GM12878 (cell line): Measurements from ENCODE around the gene THADA. TPM values are rescaled to one million over a fixed set of nuclear protein-coding genes. Genes with fewer than 3 reads are reported as not detected.

Source experiments
- ATAC-seq: fragments of 200-7000 bp; cut with Tn5 transposase; 3 replicates; pipeline ENCODE4 v1.9.1; 2020; ENCODE audit warnings: mild to moderate bottlenecking, moderate library complexity
- BruUV-seq: library from RNA; stranded (reverse); fragments of 400-500 nt; replicated peaks from 2 replicates; lab custom pipeline; 2021; lab: Mats Ljungman, UMichigan
- CTCF ChIA-PET: fragments of 300-600 bp; sonication (Branson Sonifier 250); formaldehyde crosslinking; extraction: SDS; loops from one replicate; lab custom pipeline; 2021; ENCODE audit warnings: inconsistent platforms; lab: Yijun Ruan, JAX
- POLR2A ChIA-PET: fragments of 350-600 bp; formaldehyde crosslinking; extraction: SDS; loops from one replicate; lab custom pipeline; 2021; ENCODE audit warnings: inconsistent platforms; lab: Charles Lee
- RAD21 ChIA-PET: fragments of 300-600 bp; sonication (Branson Sonifier 250); formaldehyde crosslinking; loops from one replicate; lab custom pipeline; 2023; ENCODE audit warnings: antibody characterized with exemption; ENCODE audit not compliant: unreplicated experiment; lab: Charles Lee
- SMC1A ChIA-PET: fragments of 300-600 bp; sonication (Branson Sonifier 250); formaldehyde crosslinking; loops from one replicate; lab custom pipeline; 2023; ENCODE audit not compliant: unreplicated experiment, uncharacterized antibody; lab: Charles Lee
- DNase-seq: peaks from one replicate; pipeline ENCODE4 v3.0.0-alpha.2; 2011; ENCODE audit warnings: low read depth, low spot score
- FAIRE-seq: peaks from 3 replicates; lab custom pipeline; 2011; peaks lifted over from hg19 to GRCh38; lab: Jason Lieb, UNC
- H2AFZ ChIP-seq: 2 replicates; pipeline ENCODE4 v1.6.0; 2011; ENCODE audit warnings: low read depth, low read length, control low read depth; ENCODE audit not compliant: control insufficient read depth
- H3K27ac ChIP-seq: 2 replicates; pipeline ENCODE4 v1.5.1; 2011; ENCODE audit warnings: control low read depth; ENCODE audit not compliant: control insufficient read depth, insufficient read depth
- H3K27me3 ChIP-seq, 2 experiments: replicated peaks in 1 of 2; 2 replicates each; pipeline versions ENCODE4 v1.6.0 to v1.6.1; 2011; ENCODE audit warnings: low read length in 1 of 2; ENCODE audit not compliant: control insufficient read depth in 2 of 2, insufficient read depth in 2 of 2
- H3K36me3 ChIP-seq, 2 experiments: 2 replicates each; pipeline ENCODE4 v1.5.1; 2011; ENCODE audit warnings: low read length in 1 of 2; ENCODE audit not compliant: control insufficient read depth in 2 of 2, insufficient read depth in 2 of 2
- H3K4me1 ChIP-seq: 2 replicates; pipeline ENCODE4 v1.6.1; 2011; ENCODE audit warnings: mild to moderate bottlenecking, low read length, moderate library complexity, mixed read lengths; ENCODE audit not compliant: control insufficient read depth, insufficient read depth
- H3K4me2 ChIP-seq: 2 replicates; pipeline ENCODE4 v1.6.0; 2011; ENCODE audit warnings: control low read depth; ENCODE audit not compliant: control insufficient read depth, insufficient read depth
- H3K4me3 ChIP-seq: fragments of 200-600 bp; sonication (generic); 2 replicates; pipeline ENCODE4 v1.5.1; 2016
- H3K79me2 ChIP-seq: 2 replicates; pipeline ENCODE4 v1.6.0; 2011; ENCODE audit warnings: low read length; ENCODE audit not compliant: control insufficient read depth, insufficient read depth
- H3K9ac ChIP-seq: 2 replicates; pipeline ENCODE4 v1.8.0; 2011; ENCODE audit warnings: low read length, control low read depth, mixed read lengths; ENCODE audit not compliant: control insufficient read depth, insufficient read depth
- H3K9me3 ChIP-seq: replicated peaks from 3 replicates; pipeline ENCODE4 v1.5.1; 2011; ENCODE audit warnings: mild to moderate bottlenecking, low read length; ENCODE audit not compliant: control insufficient read depth, insufficient read depth
- H4K20me1 ChIP-seq: 2 replicates; pipeline ENCODE4 v1.6.0; 2011; ENCODE audit not compliant: control insufficient read depth, insufficient read depth
- ETV6 ChIP-seq, 2 experiments: fragments of 450-650 bp in 1 of 2; IDR thresholded peaks in 1 of 2; conservative IDR thresholded peaks in 1 of 2; 2 replicates each; pipeline ENCODE4 v1.6.1; 2014; ENCODE audit warnings: antibody characterized with exemption in 1 of 2, borderline replicate concordance in 1 of 2, low read depth in 1 of 2, mild to moderate bottlenecking in 1 of 2, moderate library complexity in 1 of 2
- FOS ChIP-seq: IDR thresholded peaks from 3 replicates; pipeline ENCODE4 v1.6.1; 2011; ENCODE audit warnings: borderline replicate concordance; ENCODE audit not compliant: insufficient read length; ENCODE audit errors: extremely low read depth
- MEF2A ChIP-seq: IDR thresholded peaks from 2 replicates; pipeline ENCODE4 v1.6.1; 2011; ENCODE audit warnings: low read depth, mild to moderate bottlenecking, low read length, moderate library complexity; ENCODE audit not compliant: insufficient read depth
- NR2F1 ChIP-seq: fragments of 450-650 bp; conservative IDR thresholded peaks from 2 replicates; pipeline ENCODE4 v1.6.1; 2017; ENCODE audit warnings: mild to moderate bottlenecking
- POLR2A ChIP-seq: IDR thresholded peaks from 2 replicates; pipeline ENCODE4 v1.6.1; 2011; ENCODE audit warnings: low read depth, mild to moderate bottlenecking, low read length
- POLR2AphosphoS5 ChIP-seq: IDR thresholded peaks from 2 replicates; pipeline ENCODE4 v1.6.1; 2011; ENCODE audit warnings: mild to moderate bottlenecking, low read length, inconsistent platforms
- RAD21 ChIP-seq: IDR thresholded peaks from 2 replicates; pipeline ENCODE4 v1.6.1; 2011; ENCODE audit warnings: mild to moderate bottlenecking, low read depth, low read length, moderate library complexity; ENCODE audit not compliant: insufficient read depth
- TBL1XR1 ChIP-seq: IDR thresholded peaks from 2 replicates; pipeline ENCODE4 v1.6.1; 2012; ENCODE audit warnings: low read depth, low read length, improper control_type of control experiment
- WGBS: methylation state at CpG from one replicate; pipeline ENCODE4 v1.1.6; 2016; ENCODE audit warnings: low lambda C conversion rate; ENCODE audit not compliant: insufficient replicate concordance, insufficient coverage; ENCODE audit errors: missing lambda C conversion rate; 5-methylcytosine and 5-hydroxymethylcytosine counted together
- in situ Hi-C: fragments of 300-500 bp; cut with MboI; formaldehyde crosslinking; loops from 9 replicates; pipeline ENCODE4 v1.14.3; 2018; ENCODE audit warnings: mixed read lengths
- intact Hi-C: fragments of 100-400 bp; cut with micrococcal nuclease; formaldehyde crosslinking; loops from one replicate; pipeline ENCODE4 v1.14.2; 2022; ENCODE audit not compliant: unreplicated experiment
- polyA plus RNA-seq, 11 experiments: library from polyadenylated mRNA; depleted of rRNA in 4 of 11; unstranded in 6 of 11; stranded (reverse) in 5 of 11; fragments of >200 nt; fragmentation: Nextera tagmentation in 4 of 11; fragmentation: Illumina TruSeq in 1 of 11; extraction: Ambion mirVana in 4 of 11; extraction: Trizol in 1 of 11; gene quantifications; 1 replicate in 1 of 11; 2 replicates in 10 of 11; pipeline versions ENCODE4 v1.2.1 to v1.2.3, GENCODE V29; 2011 to 2016; ENCODE audit warnings: inconsistent platforms in 2 of 11, missing spikeins in 2 of 11, low read depth in 1 of 11
- total RNA-seq, 4 experiments: library from RNA; depleted of rRNA in 3 of 4; stranded (reverse); fragments of >200 nt in 3 of 4; fragmentation: Illumina TruSeq in 1 of 4; extraction: Trizol in 1 of 4; gene quantifications; 2 replicates each; pipeline versions ENCODE4 v1.2.1 to v1.2.3, GENCODE V29; 2013 to 2021
- TF ChIP-seq, protein P1 (sequence below): fragments of 450-650 bp; IDR thresholded peaks from 2 replicates; pipeline ENCODE4 v1.6.1; 2014; ENCODE audit warnings: mild to moderate bottlenecking

The THADA gene
- total and polyA plus RNA-seq, 10 of the 15 experiments (the other 5 are each of a cell fraction or from before 2014, with no cell fraction given) = 14.6 to 33.2 (median 23.2) TPM

DNA sequence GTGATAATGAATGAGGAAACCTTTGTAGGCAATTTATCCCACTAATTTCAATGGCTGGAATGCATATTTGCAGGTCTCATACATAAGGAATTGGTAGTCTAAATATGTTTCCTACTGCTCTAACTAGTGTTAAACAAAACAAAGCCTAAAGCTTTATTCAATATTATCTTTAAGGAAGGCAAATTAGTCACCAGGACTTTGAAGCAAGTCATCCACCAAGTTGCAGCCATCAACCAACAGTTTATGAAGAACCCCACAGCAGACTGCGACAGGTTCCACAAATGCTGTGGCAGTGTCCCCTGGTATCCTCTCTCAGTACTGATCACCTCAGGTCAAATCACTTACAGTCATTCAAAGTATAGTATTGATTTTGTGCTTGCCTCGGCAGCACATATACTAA is 187.9 kb downstream of the THADA start:
- Histone ChIP-seq H3K27ac (peak overlapping the region; percentile 94), H3K4me1 (peaks cover 56% of the 10 kb centered on the region), H3K4me2 (peak overlapping the region; percentile 84), H3K4me3 (no peak overlapping the region), H3K79me2 (no peaks in the 10 kb centered on the region), H4K20me1 (no peaks in the 10 kb centered on the region), H3K36me3 (no peaks in the 10 kb centered on the region), H3K9ac (peak overlapping the region; percentile 66), H3K27me3 (no peaks in the 10 kb centered on the region), H3K9me3 (no peaks in the 10 kb centered on the region), H2AFZ (peak overlapping the region; percentile 26)
- WGBS = 3% methylated on average over 2 of the region's 2 CpGs
- peak; percentile 84 for FAIRE-seq
- RAD21 ChIA-PET = interaction anchor here (1.1 to 13.1 kb wide), 14 partner anchors 12 to 190 kb away, joined by 3 to 360 read pairs (median 6); partner anchors contain the start of gene ZFP36L2
- TF ChIP-seq ETV6 (conservative IDR thresholded peaks at IDR 0.05 in 1 of 2, IDR thresholded peaks at IDR 0.05 in 1 of 2; ENCODE audit: borderline replicate concordance in 1 of 2, low read depth in 1 of 2) = peak in 1 of 2 experiments; percentile 7; a peak in 1 of 4 replicates
- 0 out of 2 replicates have a peak, but pooled peaks have one; percentile 23 for TF ChIP-seq RAD21
- TF ChIP-seq MEF2A = no peak
- peak; percentile 33; the same call in 1 of the 2 replicates for TF ChIP-seq POLR2AphosphoS5
- TF ChIP-seq POLR2A = 0 out of 2 replicates have a peak, but pooled peaks have one; percentile 41
- TF ChIP-seq, protein P1, sequence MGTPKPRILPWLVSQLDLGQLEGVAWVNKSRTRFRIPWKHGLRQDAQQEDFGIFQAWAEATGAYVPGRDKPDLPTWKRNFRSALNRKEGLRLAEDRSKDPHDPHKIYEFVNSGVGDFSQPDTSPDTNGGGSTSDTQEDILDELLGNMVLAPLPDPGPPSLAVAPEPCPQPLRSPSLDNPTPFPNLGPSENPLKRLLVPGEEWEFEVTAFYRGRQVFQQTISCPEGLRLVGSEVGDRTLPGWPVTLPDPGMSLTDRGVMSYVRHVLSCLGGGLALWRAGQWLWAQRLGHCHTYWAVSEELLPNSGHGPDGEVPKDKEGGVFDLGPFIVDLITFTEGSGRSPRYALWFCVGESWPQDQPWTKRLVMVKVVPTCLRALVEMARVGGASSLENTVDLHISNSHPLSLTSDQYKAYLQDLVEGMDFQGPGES = no peak
- TF ChIP-seq NR2F1 = 0 out of 2 replicates have a peak, but pooled peaks have one; percentile 9
- TF ChIP-seq TBL1XR1 = no peak
- no peak for TF ChIP-seq FOS
- TSS peak; percentile 91 for BruUV-seq
- POLR2A ChIA-PET = interaction anchor here (0.6 to 11.4 kb wide), 5 partner anchors 11 to 53 kb away, joined by 3 to 185 read pairs (median 3); no protein-coding TSS in a partner anchor
- CTCF ChIA-PET = interaction anchor here (0.8 to 9.1 kb wide), 7 partner anchors 10 to 179 kb away, joined by 3 to 112 read pairs (median 5); no protein-coding TSS in a partner anchor
- intact Hi-C loops (loop anchor here (1.0 to 10.0 kb wide), 2 partner anchors 18 to 433 kb away; no protein-coding TSS in a partner anchor), in situ Hi-C loops (no loop called here)
- SMC1A ChIA-PET = interaction anchor here (0.7 to 15.0 kb wide), 14 partner anchors 10 to 831 kb away, joined by 3 to 378 read pairs (median 6); no protein-coding TSS in a partner anchor
- no peak for DNase-seq
- ATAC-seq = peak; percentile 76
